HUDEP-2 (cell line): ENCODE measurements around the gene PABPC1L.
A peak's percentile ranks its signal among the peaks of the same experiment; 100 is the strongest.

ENCODE experiments used
- DNase-seq, 76 experiments: peaks; one replicate each; lab custom pipeline; 2025; ENCODE audit not compliant: unreplicated experiment in 76 of 76; lab: John Stamatoyannopoulos, UW

PABPC1L gene

GRCh38 chr20:44963325-44964215 is 53.7 kb downstream of the PABPC1L start:
- DNase-seq: no peak

- no peak for DNase-seq
These were observed 55.8 kb downstream of the PABPC1L start for GRCh38 chr20:44965651-44966029.

- peak in 75 of 76 experiments; percentile 16 to 95 (median 88) for DNase-seq
These were observed 56.4 kb downstream of the PABPC1L start, which contains the start of gene STK4 for GRCh38 chr20:44966030-44966961. Gene STK4, plus strand, starts transcription at chr20:44966512. Its CDS starts 57 bp downstream, at chr20:44966569.

GRCh38 chr20:44967207-44967807 is 57.4 kb downstream of the PABPC1L start:
- DNase-seq: peak in 3 of 76 experiments; percentile 6 to 20 (median 16)

- peak in 6 of 76 experiments; percentile 4 to 24 (median 12) for DNase-seq
These were observed 59.5 kb downstream of the PABPC1L start for GRCh38 chr20:44969300-44969894.

- DNase-seq: peak in 2 of 76 experiments; percentile 14 to 25
These were observed 60.4 kb downstream of the PABPC1L start for GRCh38 chr20:44970243-44970757.

- DNase-seq: no peak
These were observed 63.2 kb downstream of the PABPC1L start for GRCh38 chr20:44973053-44973452.

- DNase-seq: no peak
These were observed 66.8 kb downstream of the PABPC1L start for GRCh38 chr20:44976698-44977097.

GRCh38 chr20:44979090-44979621 is 69.3 kb downstream of the PABPC1L start:
- DNase-seq: peak in 50 of 76 experiments; percentile 15 to 80 (median 47)

- DNase-seq: no peak
These were observed 72.0 kb downstream of the PABPC1L start for GRCh38 chr20:44981736-44982406.

- peak in 7 of 76 experiments; percentile 3 to 43 (median 18) for DNase-seq
These were observed 73.3 kb downstream of the PABPC1L start for GRCh38 chr20:44983093-44983674.

- no peak for DNase-seq
These were observed 78.8 kb downstream of the PABPC1L start for GRCh38 chr20:44988631-44989171.
